ENCODE measurements around the gene STX16. TPM values are rescaled to one million over a fixed set of nuclear protein-coding genes. Genes with fewer than 3 reads are reported as not detected.

STX16 gene
- total RNA-seq, 1 donor from 2014 or later, result 78.8 TPM

- no peak for TF ChIP-seq CTCF (IDR thresholded peaks at IDR 0.05; ENCODE audit: unreplicated experiment)
- no peaks in the 10 kb centered on the region for H3K36me3 Mint-ChIP-seq (ENCODE audit: insufficient read depth)
- H3K4me3 Mint-ChIP-seq (ENCODE audit: low read depth), result no peak overlapping the region
- H3K4me1 Mint-ChIP-seq (ENCODE audit: low read depth), result no peaks in the 10 kb centered on the region
- no peak for DNase-seq (ENCODE audit: low spot score, unreplicated experiment)
- peaks cover 4% of the 10 kb centered on the region for H3K9me3 Mint-ChIP-seq (ENCODE audit: low read depth)
- H3K27ac Mint-ChIP-seq, result no peak overlapping the region
- H3K27me3 Mint-ChIP-seq, result peaks cover 20% of the 10 kb centered on the region
Observed at GRCh38 chr20:58614984-58615760, 35.9 kb upstream of the STX16 start.

GRCh38 chr20:58616411-58616810 is 34.7 kb upstream of the STX16 start:
- Mint-ChIP-seq H3K36me3 (ENCODE audit: insufficient read depth) (no peaks in the 10 kb centered on the region), H3K9me3 (ENCODE audit: low read depth) (peaks cover 4% of the 10 kb centered on the region), H3K27ac (no peak overlapping the region), H3K4me1 (ENCODE audit: low read depth) (no peaks in the 10 kb centered on the region), H3K4me3 (ENCODE audit: low read depth) (no peak overlapping the region), H3K27me3 (peaks cover 29% of the 10 kb centered on the region)
- TF ChIP-seq CTCF (IDR thresholded peaks at IDR 0.05; ENCODE audit: unreplicated experiment), result no peak
- no peak for DNase-seq (ENCODE audit: low spot score, unreplicated experiment)

GRCh38 chr20:58617158-58617557 is 33.9 kb upstream of the STX16 start:
- Mint-ChIP-seq H3K36me3 (ENCODE audit: insufficient read depth) (no peaks in the 10 kb centered on the region), H3K4me1 (ENCODE audit: low read depth) (no peaks in the 10 kb centered on the region), H3K27ac (no peak overlapping the region), H3K9me3 (ENCODE audit: low read depth) (peaks cover 4% of the 10 kb centered on the region), H3K4me3 (ENCODE audit: low read depth) (no peak overlapping the region), H3K27me3 (peaks cover 34% of the 10 kb centered on the region)
- no peak for DNase-seq (ENCODE audit: low spot score, unreplicated experiment)
- TF ChIP-seq CTCF (IDR thresholded peaks at IDR 0.05; ENCODE audit: unreplicated experiment), result no peak

- H3K4me1 Mint-ChIP-seq (ENCODE audit: low read depth), result no peaks in the 10 kb centered on the region
- H3K9me3 Mint-ChIP-seq (ENCODE audit: low read depth), result peaks cover 4% of the 10 kb centered on the region
- H3K27me3 Mint-ChIP-seq, result peaks cover 34% of the 10 kb centered on the region
- DNase-seq (ENCODE audit: low spot score, unreplicated experiment), result no peak
- no peak for TF ChIP-seq CTCF (IDR thresholded peaks at IDR 0.05; ENCODE audit: unreplicated experiment)
- H3K27ac Mint-ChIP-seq, result no peak overlapping the region
- H3K4me3 Mint-ChIP-seq (ENCODE audit: low read depth), result no peak overlapping the region
- no peaks in the 10 kb centered on the region for H3K36me3 Mint-ChIP-seq (ENCODE audit: insufficient read depth)
Observed at GRCh38 chr20:58618351-58619076, 32.6 kb upstream of the STX16 start.

GRCh38 chr20:58619077-58619863 is 31.8 kb upstream of the STX16 start:
- peaks cover 4% of the 10 kb centered on the region for H3K9me3 Mint-ChIP-seq (ENCODE audit: low read depth)
- peaks cover 34% of the 10 kb centered on the region for H3K27me3 Mint-ChIP-seq
- H3K36me3 Mint-ChIP-seq (ENCODE audit: insufficient read depth), result no peaks in the 10 kb centered on the region
- no peak overlapping the region for H3K27ac Mint-ChIP-seq
- no peaks in the 10 kb centered on the region for H3K4me1 Mint-ChIP-seq (ENCODE audit: low read depth)
- no peak overlapping the region for H3K4me3 Mint-ChIP-seq (ENCODE audit: low read depth)
- no peak for TF ChIP-seq CTCF (IDR thresholded peaks at IDR 0.05; ENCODE audit: unreplicated experiment)
- DNase-seq (ENCODE audit: low spot score, unreplicated experiment), result no peak
